WTC11 (cell line): ENCODE results near the gene TCEAL4. TPM values are rescaled to one million over a fixed set of nuclear protein-coding genes. Genes with fewer than 3 reads are reported as not detected.

Experiments used
- ATAC-seq: fragments of 200-7000 bp; cut with Tn5 transposase; 2 replicates; pipeline ENCODE4 v1.10.0; 2021; ENCODE audit warnings: mild to moderate bottlenecking, moderate library complexity
- CTCF ChIA-PET: fragments of 300-600 bp; sonication (Branson Sonifier 250); formaldehyde crosslinking; loops from one replicate; lab custom pipeline; 2021; ENCODE audit warnings: antibody characterized with exemption; lab: Charles Lee
- POLR2A ChIA-PET: fragments of 350-600 bp; sonication (Branson Sonifier 250); formaldehyde crosslinking; loops from one replicate; lab custom pipeline; 2021; ENCODE audit warnings: antibody characterized with exemption; lab: Charles Lee
- DNase-seq: peaks from one replicate; pipeline ENCODE4 v3.0.0; 2021; ENCODE audit warnings: low spot score
- H3K27ac Mint-ChIP-seq: 2 replicates; pipeline ENCODE4 v1.8.0; 2021; ENCODE audit warnings: mixed read lengths
- H3K27me3 Mint-ChIP-seq: 2 replicates; pipeline ENCODE4 v1.8.0; 2021; ENCODE audit warnings: low read depth, mild to moderate bottlenecking, moderate library complexity, mixed read lengths
- H3K36me3 Mint-ChIP-seq: 2 replicates; pipeline ENCODE4 v1.8.0; 2021; ENCODE audit warnings: mixed read lengths
- H3K4me1 Mint-ChIP-seq: 2 replicates; pipeline ENCODE4 v1.8.0; 2022; ENCODE audit warnings: mixed read lengths
- H3K4me3 Mint-ChIP-seq: 2 replicates; pipeline ENCODE4 v1.8.0; 2021; ENCODE audit warnings: mild to moderate bottlenecking, moderate library complexity, mixed read lengths
- H3K9me3 Mint-ChIP-seq: 2 replicates; pipeline ENCODE4 v1.8.0; 2021; ENCODE audit warnings: mixed read lengths
- AFF4 ChIP-seq: sonication (generic); formaldehyde crosslinking; IDR thresholded peaks from 2 replicates; pipeline ENCODE4 v1.8.1; 2023; ENCODE audit warnings: mild to moderate bottlenecking, missing genetic modification reagents, borderline replicate concordance
- ATF1 ChIP-seq: sonication (generic); formaldehyde crosslinking; IDR thresholded peaks from 2 replicates; pipeline ENCODE4 v1.8.1; 2023; ENCODE audit warnings: mild to moderate bottlenecking, moderate library complexity, missing genetic modification reagents
- ATF6 ChIP-seq: sonication (generic); formaldehyde crosslinking; IDR thresholded peaks from 2 replicates; pipeline ENCODE4 v1.8.1; 2023; ENCODE audit warnings: mild to moderate bottlenecking, missing genetic modification reagents
- CDX4 ChIP-seq: fragments of 250-450 bp; sonication (Bioruptor Pico); IDR thresholded peaks from 2 replicates; pipeline ENCODE4 v1.9.0; 2021; ENCODE audit warnings: moderate library complexity, mild to moderate bottlenecking, inconsistent platforms, borderline replicate concordance
- ERG ChIP-seq: fragments of 250-450 bp; sonication (Bioruptor Pico); IDR thresholded peaks from 2 replicates; pipeline ENCODE4 v1.8.0; 2021; ENCODE audit warnings: mild to moderate bottlenecking
- FOXJ3 ChIP-seq: sonication (generic); formaldehyde crosslinking; IDR thresholded peaks from 2 replicates; pipeline ENCODE4 v1.9.0; 2021; ENCODE audit warnings: missing genetic modification reagents, mild to moderate bottlenecking, borderline replicate concordance
- JAZF1 ChIP-seq: fragments of 250-450 bp; sonication (Bioruptor Pico); IDR thresholded peaks from 2 replicates; pipeline ENCODE4 v1.9.0; 2021; ENCODE audit warnings: moderate library complexity, mild to moderate bottlenecking, inconsistent platforms
- MXD4 ChIP-seq: fragments of 250-450 bp; sonication (Bioruptor Pico); IDR thresholded peaks from 2 replicates; pipeline ENCODE4 v1.8.0; 2021; ENCODE audit warnings: mild to moderate bottlenecking, moderate library complexity, borderline replicate concordance
- PRDM15 ChIP-seq: sonication (generic); formaldehyde crosslinking; IDR thresholded peaks from 2 replicates; pipeline ENCODE4 v1.8.0; 2022; ENCODE audit warnings: missing genetic modification reagents
- RELA ChIP-seq: sonication (generic); formaldehyde crosslinking; IDR thresholded peaks from 2 replicates; pipeline ENCODE4 v1.8.1; 2022; ENCODE audit warnings: missing genetic modification reagents, mild to moderate bottlenecking, borderline replicate concordance
- RORB ChIP-seq: fragments of 250-450 bp; sonication (Bioruptor Pico); IDR thresholded peaks from 2 replicates; pipeline ENCODE4 v1.9.0; 2021; ENCODE audit warnings: mild to moderate bottlenecking
- SP1 ChIP-seq: sonication (generic); formaldehyde crosslinking; conservative IDR thresholded peaks from 2 replicates; pipeline ENCODE4 v1.8.1; 2022; ENCODE audit warnings: missing genetic modification reagents
- STAT6 ChIP-seq: sonication (generic); formaldehyde crosslinking; conservative IDR thresholded peaks from 2 replicates; pipeline ENCODE4 v1.8.1; 2023; ENCODE audit warnings: mild to moderate bottlenecking, low read depth, missing genetic modification reagents, moderate library complexity
- USF2 ChIP-seq: sonication (generic); formaldehyde crosslinking; IDR thresholded peaks from 2 replicates; pipeline ENCODE4 v1.8.1; 2023; ENCODE audit warnings: mild to moderate bottlenecking, missing genetic modification reagents, moderate library complexity
- ZNF121 ChIP-seq: sonication (generic); formaldehyde crosslinking; IDR thresholded peaks from 2 replicates; pipeline ENCODE4 v1.8.0; 2023; ENCODE audit warnings: missing genetic modification reagents
- ZNF416 ChIP-seq: fragments of 250-450 bp; sonication (Bioruptor Pico); IDR thresholded peaks from 2 replicates; pipeline ENCODE4 v1.9.0; 2021; ENCODE audit warnings: mild to moderate bottlenecking, inconsistent platforms
- total RNA-seq: library from RNA; stranded (reverse); gene quantifications from 3 replicates; pipeline ENCODE4 v1.2.3, GENCODE V29; 2021

TCEAL4 gene
- total RNA-seq, 1 experiment from 2014 or later, result 46.4 TPM

GRCh38 chrX:103624111-103624510 is 38.8 kb downstream of the TCEAL4 start:
- Mint-ChIP-seq H3K4me1 (peaks cover 8% of the 10 kb centered on the region), H3K27me3 (no peaks in the 10 kb centered on the region), H3K4me3 (no peak overlapping the region), H3K27ac (no peak overlapping the region), H3K36me3 (no peaks in the 10 kb centered on the region), H3K9me3 (no peaks in the 10 kb centered on the region)
- ChIA-PET CTCF (interaction anchor here (1.1 kb wide), 1 partner anchor 87 kb away, joined by 3 read pairs; no protein-coding TSS in a partner anchor), POLR2A (no interaction called here)
- ATAC-seq (peak; percentile 12; the same call in 1 of the 2 replicates), DNase-seq (no peak)
- TF ChIP-seq JAZF1 (CRISPR knock-in tag) (no peak), ATF1 (CRISPR knock-in tag) (no peak), FOXJ3 (no peak), STAT6 (no peak), RORB (CRISPR knock-in tag) (no peak), ZNF416 (CRISPR knock-in tag) (no peak), SP1 (CRISPR knock-in tag) (no peak), ZNF121 (CRISPR knock-in tag) (no peak), CDX4 (CRISPR knock-in tag) (no peak), ERG (CRISPR knock-in tag) (no peak), RELA (CRISPR knock-in tag) (no peak), ATF6 (CRISPR knock-in tag) (no peak), AFF4 (CRISPR knock-in tag) (no peak), MXD4 (no peak), USF2 (CRISPR knock-in tag) (no peak), PRDM15 (CRISPR knock-in tag) (no peak)
